HL-60 (cell line): Measurements from ENCODE around the gene BCL7C.

Source experiments
- POLR2AphosphoS5 ChIP-seq: IDR thresholded peaks from 2 replicates; pipeline ENCODE4 v1.6.1; 2012; ENCODE audit warnings: low read depth
- TF ChIP-seq, protein P1 (sequence below): IDR thresholded peaks from one replicate; pipeline ENCODE4 v1.5.1; 2011; ENCODE audit warnings: low read length, control low read depth, inconsistent platforms; ENCODE audit not compliant: insufficient read depth

GRCh38 chr16:30914830-30915229 is 21.0 kb upstream of the BCL7C start:
- TF ChIP-seq, protein P1, sequence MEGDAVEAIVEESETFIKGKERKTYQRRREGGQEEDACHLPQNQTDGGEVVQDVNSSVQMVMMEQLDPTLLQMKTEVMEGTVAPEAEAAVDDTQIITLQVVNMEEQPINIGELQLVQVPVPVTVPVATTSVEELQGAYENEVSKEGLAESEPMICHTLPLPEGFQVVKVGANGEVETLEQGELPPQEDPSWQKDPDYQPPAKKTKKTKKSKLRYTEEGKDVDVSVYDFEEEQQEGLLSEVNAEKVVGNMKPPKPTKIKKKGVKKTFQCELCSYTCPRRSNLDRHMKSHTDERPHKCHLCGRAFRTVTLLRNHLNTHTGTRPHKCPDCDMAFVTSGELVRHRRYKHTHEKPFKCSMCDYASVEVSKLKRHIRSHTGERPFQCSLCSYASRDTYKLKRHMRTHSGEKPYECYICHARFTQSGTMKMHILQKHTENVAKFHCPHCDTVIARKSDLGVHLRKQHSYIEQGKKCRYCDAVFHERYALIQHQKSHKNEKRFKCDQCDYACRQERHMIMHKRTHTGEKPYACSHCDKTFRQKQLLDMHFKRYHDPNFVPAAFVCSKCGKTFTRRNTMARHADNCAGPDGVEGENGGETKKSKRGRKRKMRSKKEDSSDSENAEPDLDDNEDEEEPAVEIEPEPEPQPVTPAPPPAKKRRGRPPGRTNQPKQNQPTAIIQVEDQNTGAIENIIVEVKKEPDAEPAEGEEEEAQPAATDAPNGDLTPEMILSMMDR: no peak
- no peak for TF ChIP-seq POLR2AphosphoS5
